ENCODE measurements around the gene NWD2. TPM values are rescaled to one million over a fixed set of nuclear protein-coding genes. Genes with fewer than 3 reads are reported as not detected.
A peak's percentile ranks its signal among the peaks of the same experiment; 100 is the strongest.

The NWD2 gene
- total and polyA plus RNA-seq, 12 donors: under 0.01 to 0.91 (median 0.04) TPM; not detected in 4

DNA sequence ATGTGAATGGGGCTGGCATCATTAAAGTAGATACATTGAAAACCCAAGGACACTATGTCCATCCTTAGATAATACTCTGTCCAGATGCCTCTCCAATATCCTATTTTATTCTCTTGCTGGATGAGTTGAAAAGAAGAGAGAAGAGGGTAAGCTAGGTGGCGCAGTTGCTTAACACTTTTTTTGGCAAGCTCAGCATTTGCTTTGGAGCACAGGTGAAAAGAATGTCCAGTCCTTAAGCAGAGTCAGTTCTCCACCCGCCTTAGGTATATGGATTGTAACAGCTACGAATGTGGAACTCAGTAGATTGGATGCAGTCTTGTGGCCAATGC lies 208.4 kb downstream of the NWD2 start:
- Histone ChIP-seq H3K36me3 (replicated peaks in 1 of 2) (no peaks in the 10 kb centered on the region), H3K9me3 (replicated peaks in 1 of 3) (no peaks in the 10 kb centered on the region), H3K27ac (no peak overlapping the region), H3K4me1 (replicated peaks in 1 of 2) (peaks cover 6 to 14% of the 10 kb centered on the region in 2 donors), H3K27me3 (peaks cover 40% of the 10 kb centered on the region), H3K4me3 (peak overlapping the region in 1 of 4 donors; percentile 51)
- intact Hi-C loops (cut with DNase I): loop anchor here in 1 of 2 donors (10.0 kb wide), 1 partner anchor 112 kb away; no protein-coding TSS in a partner anchor
- peak in 6 of 7 donors; percentile 22 to 71 (median 40) for DNase-seq
- WGBS, 4 donors: 0 to 7% (median 2%) methylated on average over 3 of the region's 3 CpGs
- TF ChIP-seq CTCF (IDR thresholded peaks at IDR 0.05): peak in 5 of 6 experiments; percentile 38 to 43 (median 40)
- TF ChIP-seq POLR2A (IDR thresholded peaks at IDR 0.05): no peak

DNA sequence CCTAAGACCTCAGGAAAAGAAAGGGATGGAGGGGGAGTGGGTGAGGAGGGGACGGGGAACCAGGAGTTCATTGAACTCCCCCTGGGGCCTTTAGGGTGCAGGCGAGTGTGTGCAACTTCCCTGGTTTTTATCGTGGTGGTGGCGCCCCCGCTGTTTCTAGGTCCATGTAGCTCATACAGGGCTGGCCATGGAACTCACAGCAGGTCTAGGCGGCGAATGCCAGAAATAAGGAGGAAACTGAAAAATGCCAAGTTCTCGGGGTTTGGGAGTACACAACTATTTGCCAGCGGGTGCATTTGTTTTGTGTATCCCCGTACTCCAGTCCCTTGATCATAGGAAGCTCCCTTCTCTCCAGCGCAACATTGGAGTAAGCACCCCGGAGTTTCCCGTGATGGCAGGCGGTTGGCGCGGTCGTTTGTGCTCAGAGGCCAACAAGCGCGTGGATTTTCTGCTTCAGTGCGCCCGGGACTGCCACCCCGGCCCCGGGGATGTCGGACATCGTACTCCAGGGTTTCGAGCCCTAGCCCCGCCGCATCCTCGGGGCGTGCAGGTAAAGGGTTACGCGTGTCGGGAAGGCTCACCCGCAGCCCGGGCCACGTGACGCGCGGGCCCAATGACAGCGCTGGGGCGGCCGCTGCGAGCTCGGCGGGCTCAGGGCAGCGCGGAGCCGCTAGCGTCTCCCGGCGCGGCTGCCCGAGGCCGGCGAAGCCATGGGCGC lies 208.9 kb downstream of the NWD2 start:
- Histone ChIP-seq H3K9me3 (replicated peaks in 1 of 3) (no peaks in the 10 kb centered on the region), H3K4me3 (peak overlapping the region in 2 of 4 donors; percentile 15 to 51), H3K36me3 (replicated peaks in 1 of 2) (no peaks in the 10 kb centered on the region), H3K27ac (no peak overlapping the region), H3K4me1 (replicated peaks in 1 of 2) (peaks cover 6 to 14% of the 10 kb centered on the region in 2 donors), H3K27me3 (peaks cover 37% of the 10 kb centered on the region)
- 1 to 2% (median 1%) methylated on average over 29 to 56 of the region's 56 CpGs for whole genome bisulfite sequencing, 4 donors
- intact Hi-C loops (cut with DNase I): loop anchor here in 1 of 2 donors (10.0 kb wide), 1 partner anchor 111 kb away; no protein-coding TSS in a partner anchor
- peak in 6 of 7 donors; percentile 35 to 64 (median 38) for DNase-seq
- TF ChIP-seq POLR2A (IDR thresholded peaks at IDR 0.05) (no peak), CTCF (IDR thresholded peaks at IDR 0.05) (no peak)

- Histone ChIP-seq H3K36me3 (replicated peaks in 1 of 2) (no peaks in the 10 kb centered on the region), H3K9me3 (replicated peaks in 1 of 3) (no peaks in the 10 kb centered on the region), H3K27ac (no peak overlapping the region), H3K4me3 (peak overlapping the region in 2 of 4 donors; percentile 15 to 51), H3K4me1 (replicated peaks in 1 of 2) (peaks cover 6 to 14% of the 10 kb centered on the region in 2 donors), H3K27me3 (peaks cover 37% of the 10 kb centered on the region)
- 3 to 10% (median 4%) methylated on average over 21 to 32 of the region's 32 CpGs for WGBS, 4 donors
- intact Hi-C loops (cut with DNase I): loop anchor here in 1 of 2 donors (10.0 kb wide), 1 partner anchor 111 kb away; no protein-coding TSS in a partner anchor
- TF ChIP-seq POLR2A (IDR thresholded peaks at IDR 0.05) (no peak), CTCF (IDR thresholded peaks at IDR 0.05) (no peak)
- no peak for DNase-seq
These were observed 209.7 kb downstream of the NWD2 start for GRCh38 chr4:37453999-37454800.

Data from adrenal gland (tissue), 12 donors.